Activated CD4-positive, alpha-beta T cell treated with anti-CD3 and anti-CD28 coated beads for 48 hours (primary cell): Measurements from ENCODE around the gene ACHE.
"Not testable (repeated sequence)": the region's sequence is repeated elsewhere in the genome, so short reads cannot be mapped to it uniquely, and the experiment has no call there.

Source experiments
- DNase-seq: peaks from one replicate; pipeline ENCODE4 v3.0.0-alpha.2; 2020

Gene ACHE

GRCh38 chr7:100895701-100895955 lies at the start of gene ACHE:
Gene ACHE, minus strand, starts transcription at chr7:100895888. Its CDS starts 1,656 bp downstream, at chr7:100894232.
- no peak for DNase-seq

- no peak for DNase-seq
Measured at GRCh38 chr7:100944138-100944537, 48.5 kb upstream of the ACHE start.

- DNase-seq, result no peak
Measured at GRCh38 chr7:100943693-100944092, 48.0 kb upstream of the ACHE start.

GRCh38 chr7:100942045-100942774 lies 46.5 kb upstream of the ACHE start:
- DNase-seq, result no peak

GRCh38 chr7:100936167-100936566 lies 40.5 kb upstream of the ACHE start:
- not testable (repeated sequence) for DNase-seq

- DNase-seq, result not testable (repeated sequence)
Measured at GRCh38 chr7:100935381-100935780, 39.7 kb upstream of the ACHE start.

- DNase-seq, result no peak
Measured at GRCh38 chr7:100933734-100934133, 38.0 kb upstream of the ACHE start.

- no peak for DNase-seq
Measured at GRCh38 chr7:100929808-100930174, 34.1 kb upstream of the ACHE start.

GRCh38 chr7:100923616-100924015 lies 27.9 kb upstream of the ACHE start:
- not testable (repeated sequence) for DNase-seq

- DNase-seq, result no peak
Measured at GRCh38 chr7:100921039-100921438, 25.4 kb upstream of the ACHE start.

- DNase-seq, result not testable (repeated sequence)
Measured at GRCh38 chr7:100919779-100920437, 24.2 kb upstream of the ACHE start.

- not testable (repeated sequence) for DNase-seq
Measured at GRCh38 chr7:100919335-100919734, 23.6 kb upstream of the ACHE start.

- DNase-seq, result no peak
Measured at GRCh38 chr7:100914879-100915447, 19.3 kb upstream of the ACHE start.

GRCh38 chr7:100914208-100914878 lies 18.7 kb upstream of the ACHE start:
- no peak for DNase-seq

- DNase-seq, result no peak
Measured at GRCh38 chr7:100911484-100911883, 15.8 kb upstream of the ACHE start.

- not testable (repeated sequence) for DNase-seq
Measured at GRCh38 chr7:100910443-100910842, 14.8 kb upstream of the ACHE start.

- no peak for DNase-seq
Measured at GRCh38 chr7:100908512-100908911, 12.8 kb upstream of the ACHE start.

GRCh38 chr7:100902638-100903037 lies 7.0 kb upstream of the ACHE start:
- no peak for DNase-seq

- no peak for DNase-seq
Measured at GRCh38 chr7:100901921-100902332, 6.2 kb upstream of the ACHE start.

- no peak for DNase-seq
Measured at GRCh38 chr7:100900978-100901377, 5.3 kb upstream of the ACHE start.

- no peak for DNase-seq
Measured at GRCh38 chr7:100899432-100899831, 3.7 kb upstream of the ACHE start.

- DNase-seq, result no peak
Measured at GRCh38 chr7:100897772-100898454, 2.2 kb upstream of the ACHE start.
